ENCODE data around the gene LRP4. TPM values are rescaled to one million over a fixed set of nuclear protein-coding genes. Genes with fewer than 3 reads are reported as not detected.

LRP4 gene
- total and polyA plus RNA-seq, 2 donors (not counting 3 experiments of a cell fraction or from before 2014, with no cell fraction given) = 0.86 to 2.0 TPM

DNA sequence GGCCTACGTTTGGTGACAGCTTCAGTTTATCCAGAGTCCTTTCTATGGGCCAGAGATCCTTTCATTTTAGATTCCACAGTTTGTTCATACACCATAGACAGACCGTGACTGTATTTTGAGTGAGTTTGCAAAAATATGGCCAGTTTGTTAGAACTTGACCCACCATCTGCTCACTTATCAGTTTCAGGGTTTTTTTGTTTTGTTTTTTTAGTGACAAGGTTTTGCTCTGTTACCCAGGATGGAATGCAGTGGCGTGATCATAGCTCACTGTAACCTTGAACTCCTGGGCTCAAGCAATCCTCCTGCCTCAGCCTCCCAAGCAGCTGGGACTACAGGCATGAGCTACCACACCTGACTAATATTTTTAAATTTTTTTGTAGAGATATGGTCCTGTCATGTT, 63.2 kb downstream of the LRP4 start:
- Histone ChIP-seq H4K20me1 (replicated peaks; ENCODE audit: control insufficient read depth, extremely low read depth, insufficient read depth, low read length) (no peaks in the 10 kb centered on the region), H3K9me3 (replicated peaks; ENCODE audit: control insufficient read depth, insufficient read depth, low read length) (no peaks in the 10 kb centered on the region), H3K4me2 (ENCODE audit: insufficient read depth, low read length) (no peak overlapping the region), H3K79me2 (ENCODE audit: control insufficient read depth, insufficient read depth, low read length) (no peaks in the 10 kb centered on the region), H3K27ac (ENCODE audit: insufficient read depth, low read depth, low read length) (no peak overlapping the region), H3K9ac (replicated peaks; ENCODE audit: extremely low read depth, insufficient read depth, low read length) (no peak overlapping the region), H3K4me3 (replicated peaks in 1 of 3; ENCODE audit: insufficient read depth in 1 of 3, low read depth in 1 of 3, low read length in 3 of 3) (no peak overlapping the region), H3K27me3 (ENCODE audit: control insufficient read depth in 2 of 2, insufficient read depth in 2 of 2, low read length in 2 of 2) (no peaks in the 10 kb centered on the region), H3K36me3 (ENCODE audit: control insufficient read depth in 2 of 2, extremely low read depth in 1 of 2, insufficient read depth in 2 of 2, low read length in 2 of 2) (no peaks in the 10 kb centered on the region), H2AFZ (ENCODE audit: low read depth, low read length) (no peak overlapping the region), H3K9me1 (replicated peaks; ENCODE audit: control insufficient read depth, extremely low read depth, insufficient read depth, low read length) (no peaks in the 10 kb centered on the region), H3K4me1 (ENCODE audit: control insufficient read depth, extremely low read depth, insufficient read depth, low read length) (no peaks in the 10 kb centered on the region)
- TF ChIP-seq, protein P1, sequence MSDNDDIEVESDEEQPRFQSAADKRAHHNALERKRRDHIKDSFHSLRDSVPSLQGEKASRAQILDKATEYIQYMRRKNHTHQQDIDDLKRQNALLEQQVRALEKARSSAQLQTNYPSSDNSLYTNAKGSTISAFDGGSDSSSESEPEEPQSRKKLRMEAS (IDR thresholded peaks at IDR 0.05; ENCODE audit: insufficient read depth, insufficient read length) = no peak
- TF ChIP-seq GATA2 (IDR thresholded peaks at IDR 0.05; ENCODE audit: insufficient read depth, insufficient read length, low read depth, low read length) (no peak), FOS (IDR thresholded peaks at IDR 0.05; ENCODE audit: borderline replicate concordance, insufficient read depth, low read length) (no peak), POLR2AphosphoS5 (IDR thresholded peaks at IDR 0.05; ENCODE audit: insufficient read depth, low read depth, low read length) (no peak), POLR2A (IDR thresholded peaks at IDR 0.05; ENCODE audit: low read depth, low read length) (no peak), JUN (IDR thresholded peaks at IDR 0.05; ENCODE audit: borderline replicate concordance, insufficient read depth, insufficient read length, low read depth) (no peak), EZH2 (IDR thresholded peaks at IDR 0.05; ENCODE audit: borderline replicate concordance, low read depth, low read length, severe bottlenecking) (no peak), MYC (IDR thresholded peaks at IDR 0.05; ENCODE audit: low read depth, low read length) (no peak)
- TF ChIP-seq, protein P2, sequence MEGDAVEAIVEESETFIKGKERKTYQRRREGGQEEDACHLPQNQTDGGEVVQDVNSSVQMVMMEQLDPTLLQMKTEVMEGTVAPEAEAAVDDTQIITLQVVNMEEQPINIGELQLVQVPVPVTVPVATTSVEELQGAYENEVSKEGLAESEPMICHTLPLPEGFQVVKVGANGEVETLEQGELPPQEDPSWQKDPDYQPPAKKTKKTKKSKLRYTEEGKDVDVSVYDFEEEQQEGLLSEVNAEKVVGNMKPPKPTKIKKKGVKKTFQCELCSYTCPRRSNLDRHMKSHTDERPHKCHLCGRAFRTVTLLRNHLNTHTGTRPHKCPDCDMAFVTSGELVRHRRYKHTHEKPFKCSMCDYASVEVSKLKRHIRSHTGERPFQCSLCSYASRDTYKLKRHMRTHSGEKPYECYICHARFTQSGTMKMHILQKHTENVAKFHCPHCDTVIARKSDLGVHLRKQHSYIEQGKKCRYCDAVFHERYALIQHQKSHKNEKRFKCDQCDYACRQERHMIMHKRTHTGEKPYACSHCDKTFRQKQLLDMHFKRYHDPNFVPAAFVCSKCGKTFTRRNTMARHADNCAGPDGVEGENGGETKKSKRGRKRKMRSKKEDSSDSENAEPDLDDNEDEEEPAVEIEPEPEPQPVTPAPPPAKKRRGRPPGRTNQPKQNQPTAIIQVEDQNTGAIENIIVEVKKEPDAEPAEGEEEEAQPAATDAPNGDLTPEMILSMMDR (IDR thresholded peaks at IDR 0.05; ENCODE audit: extremely low read depth in 1 of 2, insufficient read depth in 1 of 2, low read depth in 1 of 2, low read length in 2 of 2) = no peak
- ChIA-PET CTCF (interaction anchor here (1.1 kb wide), 1 partner anchor 10 kb away, joined by 3 read pairs; no protein-coding TSS in a partner anchor), POLR2A (interaction anchor here (2.1 kb wide), 1 partner anchor 9 kb away, joined by 6 read pairs; the partner anchor contains the start of gene CKAP5)
- no peak for DNase-seq (ENCODE audit: low read depth, low spot score)
- dilution Hi-C loops (cut with MboI; ENCODE audit: extremely low pct_ligation_motif_present, low sequenced_read_pairs) (no loop called here), intact Hi-C loops (cut with micrococcal nuclease) (no loop called here)
- no peak for FAIRE-seq
- BruUV-seq (replicated peaks) = no TSS peak
